ENCODE measurements around the gene ADORA3.
A peak's percentile ranks its signal among the peaks of the same experiment; 100 is the strongest.

Gene ADORA3

DNA sequence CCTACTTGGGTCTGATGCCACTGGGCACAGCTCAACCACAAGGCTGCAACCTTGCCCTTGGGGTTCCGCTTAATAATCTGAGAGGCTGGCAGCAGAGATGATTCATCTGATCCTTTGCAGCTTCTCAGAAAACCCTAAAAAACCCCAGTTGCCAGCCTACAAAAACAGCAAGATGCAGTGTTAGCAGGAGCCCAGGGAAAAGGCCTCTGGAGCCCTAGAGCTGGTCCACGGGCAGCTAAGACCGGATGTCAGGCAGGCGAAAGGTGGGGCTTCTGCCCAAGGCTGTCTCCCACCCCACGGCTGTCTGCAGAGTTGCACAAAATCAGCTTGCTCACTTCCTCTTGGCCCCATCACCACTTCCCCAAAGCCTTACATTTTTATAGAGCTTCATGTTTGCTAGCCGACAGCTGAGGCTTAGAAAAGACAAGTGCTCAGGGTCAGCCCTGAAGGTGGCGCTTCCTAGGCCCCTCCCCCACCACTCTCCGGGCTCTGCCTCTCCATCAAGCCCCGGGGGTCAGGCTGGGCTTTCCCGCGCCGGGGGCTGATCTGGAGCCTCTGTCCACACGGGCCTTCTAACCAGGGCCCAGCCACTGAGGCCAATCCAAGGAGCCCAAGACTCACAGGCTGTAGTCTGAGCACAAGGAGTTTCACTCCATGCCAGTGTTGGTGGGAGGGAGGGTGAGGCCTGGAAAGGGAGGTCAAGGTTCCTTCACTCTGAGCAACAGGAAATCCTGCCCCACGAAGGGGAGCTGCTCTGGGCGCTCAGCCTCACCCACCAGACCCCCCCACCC lies 4.2 kb upstream of the ADORA3 start:
- peak; percentile 42 for DNase-seq (ENCODE audit: low read depth)

DNA sequence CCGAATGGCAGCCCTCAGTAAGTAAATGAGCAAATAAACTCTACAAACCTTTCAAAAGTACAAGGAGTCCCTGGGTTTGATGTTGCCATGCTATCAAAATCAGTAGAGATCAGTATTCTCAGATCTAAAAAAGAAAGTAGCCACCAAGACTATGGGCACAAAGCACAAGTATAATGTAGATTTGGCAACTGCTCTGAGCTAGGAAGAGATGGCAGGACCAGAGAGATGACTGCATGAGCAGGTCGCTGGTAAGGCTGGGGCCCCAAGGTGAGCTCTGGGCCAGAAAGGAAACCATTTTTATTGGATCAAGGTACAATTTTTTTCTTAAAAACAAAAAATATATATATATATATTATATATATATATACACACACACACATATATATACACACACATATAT lies 3.1 kb upstream of the ADORA3 start:
- DNase-seq (ENCODE audit: low read depth), result no peak

DNA sequence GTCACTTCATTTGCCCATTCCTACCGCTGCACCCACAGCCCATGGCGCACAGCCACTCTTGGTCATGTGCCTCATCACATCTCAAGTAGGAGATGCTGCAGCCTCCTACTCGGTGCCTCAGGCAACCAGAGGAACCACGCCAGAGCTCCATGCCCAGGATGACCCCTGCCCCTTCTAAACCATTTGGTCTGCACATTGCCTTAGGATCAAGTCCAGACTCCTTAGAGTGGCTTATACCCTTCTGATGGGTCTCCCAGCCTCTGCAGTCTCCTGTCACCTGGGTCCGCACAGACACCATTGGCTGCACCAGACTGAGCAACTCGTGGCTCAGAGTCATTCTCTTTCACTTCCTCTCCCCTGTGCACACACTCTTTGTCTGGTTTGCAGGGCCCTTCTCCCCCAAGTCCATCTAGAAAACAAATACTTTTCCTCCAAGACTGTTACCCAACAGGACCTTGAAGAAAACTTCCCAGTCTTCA lies 2.2 kb upstream of the ADORA3 start:
- DNase-seq (ENCODE audit: low read depth), result no peak

DNA sequence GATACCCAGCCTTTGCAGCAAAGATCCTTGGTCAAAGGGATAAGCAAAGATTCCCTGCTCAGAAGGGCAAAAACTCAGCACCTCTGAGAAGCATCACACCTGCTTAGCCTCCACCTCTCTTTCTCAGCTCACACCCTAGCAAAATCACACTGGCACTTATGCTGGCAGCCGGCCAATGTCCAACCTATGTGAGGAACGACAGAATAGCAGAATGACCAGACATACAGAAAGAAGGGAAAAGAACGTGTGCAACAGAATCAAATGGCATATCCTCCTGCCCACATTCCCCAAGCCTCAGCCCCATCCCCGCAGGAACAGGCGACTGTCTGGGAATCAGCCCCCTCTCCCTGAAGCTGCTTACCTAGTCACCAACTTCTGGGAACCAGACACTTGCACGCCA lies 664 bp upstream of the ADORA3 start:
- no peak for DNase-seq (ENCODE audit: low read depth)

DNA sequence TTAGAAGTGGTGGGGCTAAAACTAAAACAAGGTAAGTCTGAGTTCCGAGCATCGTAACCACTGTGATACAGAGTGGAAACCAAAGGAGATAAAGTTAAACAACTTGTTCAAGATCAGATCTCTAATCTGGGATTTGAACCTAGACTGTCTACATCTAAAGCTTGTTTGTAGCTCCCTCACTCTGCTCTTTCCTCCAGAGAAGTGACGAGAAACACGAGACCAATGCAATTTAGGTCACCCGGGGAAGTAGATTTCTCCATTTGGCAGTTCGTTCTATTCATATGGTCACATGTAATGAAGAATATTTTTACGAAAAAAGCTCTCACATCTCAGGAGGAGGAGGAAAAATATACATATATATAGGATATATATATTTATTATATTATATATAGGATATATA lies 1.8 kb downstream of the ADORA3 start:
- no peak for DNase-seq (ENCODE audit: low read depth)

DNA sequence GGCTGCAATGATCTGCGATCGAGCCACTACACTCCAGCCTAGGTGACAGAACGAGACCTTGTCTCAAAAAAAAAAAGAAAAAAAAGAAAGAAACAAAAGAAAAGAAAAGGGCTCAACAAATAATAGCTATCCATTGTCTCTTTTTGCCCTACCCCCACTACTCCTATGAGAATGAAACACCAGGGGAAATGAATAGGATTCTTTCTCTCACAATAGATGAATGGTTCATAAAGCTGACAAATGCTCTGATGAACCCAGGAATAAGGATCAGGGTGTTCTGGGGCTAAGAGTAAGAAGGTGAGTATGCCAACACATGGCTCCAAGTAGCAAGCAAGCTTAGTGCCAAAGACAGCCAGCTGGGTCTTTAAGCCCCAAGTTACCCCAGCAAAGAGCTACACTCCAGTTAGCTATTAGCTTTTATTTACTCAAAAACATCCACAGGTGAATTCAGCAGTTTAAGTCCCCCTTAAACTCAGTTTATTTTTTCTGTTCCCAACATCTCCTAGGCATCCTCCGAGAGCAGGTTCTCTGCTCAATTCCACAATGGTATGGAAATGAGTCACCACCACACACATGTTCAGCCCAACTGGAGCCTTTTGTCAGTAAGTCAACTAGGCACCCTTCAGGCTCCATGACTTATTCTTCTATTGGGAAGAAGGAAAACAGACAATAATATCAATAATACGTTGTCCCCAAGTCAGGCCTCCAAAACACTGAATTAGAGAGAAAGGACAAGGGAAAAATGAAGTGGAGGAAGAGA lies 4.2 kb downstream of the ADORA3 start:
- DNase-seq (ENCODE audit: low read depth), result no peak

DNA sequence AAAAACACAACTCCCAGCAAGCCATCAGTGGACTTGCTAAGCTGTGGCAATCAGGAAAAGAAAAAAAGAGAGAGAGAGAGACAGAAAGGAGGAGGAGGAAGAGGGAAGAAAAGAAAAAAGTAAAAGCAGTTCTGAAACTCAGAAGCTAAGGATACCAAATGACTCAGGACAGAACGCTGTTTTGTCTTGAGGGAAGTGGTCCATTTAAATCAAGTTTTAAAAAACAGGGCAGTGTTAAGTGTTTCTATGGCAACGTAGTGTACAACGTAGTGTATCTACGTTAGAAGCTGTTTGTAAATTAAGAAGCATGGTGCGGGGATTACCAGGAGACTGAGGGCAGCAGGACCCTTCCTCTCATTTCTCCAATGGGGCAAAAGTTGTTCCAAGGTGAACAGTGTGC lies 5.8 kb downstream of the ADORA3 start:
- no peak for DNase-seq (ENCODE audit: low read depth)

DNA sequence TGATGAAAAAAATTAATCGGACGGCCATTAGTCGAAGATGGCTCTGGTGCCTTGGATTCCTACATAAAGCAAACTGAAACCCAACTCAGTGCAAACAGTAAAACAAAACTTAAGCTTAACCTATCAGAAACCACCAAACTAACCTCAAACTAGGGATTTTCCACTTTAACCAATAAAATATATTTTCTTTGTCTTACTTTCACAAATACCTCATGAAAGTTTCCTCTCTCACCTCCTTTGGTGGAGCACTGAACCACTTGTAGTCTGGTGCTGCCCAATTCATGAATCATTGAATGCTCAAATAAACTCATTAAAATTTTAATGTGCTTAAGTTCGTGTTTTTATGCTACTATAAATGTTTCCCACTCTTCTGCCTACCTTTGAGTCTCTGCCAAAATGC lies 7.0 kb downstream of the ADORA3 start:
- DNase-seq (ENCODE audit: low read depth), result no peak

DNA sequence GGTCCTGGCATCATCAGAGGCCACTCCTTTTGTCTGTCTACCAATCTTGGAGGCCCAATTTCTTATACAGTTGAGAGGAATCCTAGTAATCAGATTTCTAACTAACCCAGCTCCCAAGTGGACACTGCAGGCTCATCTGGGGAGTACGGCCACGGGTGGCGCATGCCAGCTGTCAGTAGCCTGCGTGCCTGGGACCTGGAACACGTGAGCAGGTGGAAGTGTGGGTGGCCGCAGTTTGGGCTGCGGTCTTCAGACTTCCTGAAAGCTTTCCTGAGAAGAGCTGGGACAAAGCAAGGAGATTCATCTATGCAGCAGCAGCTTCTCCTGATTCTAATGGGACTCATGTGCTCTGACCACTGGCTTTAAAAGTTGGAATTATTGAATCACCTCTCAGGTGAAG lies 12.4 kb downstream of the ADORA3 start:
- no peak for DNase-seq (ENCODE audit: low read depth)

DNA sequence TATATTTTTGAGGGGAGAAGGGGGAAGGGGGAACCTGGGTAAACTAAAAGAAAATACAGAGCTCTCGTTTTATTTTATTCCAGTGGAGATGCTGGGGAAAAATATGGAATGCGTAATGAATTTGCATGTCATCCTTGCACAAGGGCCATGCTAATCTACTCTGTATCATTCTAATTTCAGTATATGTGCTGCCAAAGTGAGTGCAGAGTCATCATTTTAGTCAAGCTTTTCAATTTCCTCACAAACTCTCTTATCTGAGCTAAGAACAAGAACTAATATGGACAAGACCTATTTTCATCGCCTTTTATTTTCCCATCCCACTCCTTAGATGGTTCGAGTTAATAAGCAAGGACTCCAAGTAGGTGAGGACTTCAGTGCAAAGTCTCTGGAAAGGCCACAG lies 13.2 kb downstream of the ADORA3 start:
- no peak for DNase-seq (ENCODE audit: low read depth)

DNA sequence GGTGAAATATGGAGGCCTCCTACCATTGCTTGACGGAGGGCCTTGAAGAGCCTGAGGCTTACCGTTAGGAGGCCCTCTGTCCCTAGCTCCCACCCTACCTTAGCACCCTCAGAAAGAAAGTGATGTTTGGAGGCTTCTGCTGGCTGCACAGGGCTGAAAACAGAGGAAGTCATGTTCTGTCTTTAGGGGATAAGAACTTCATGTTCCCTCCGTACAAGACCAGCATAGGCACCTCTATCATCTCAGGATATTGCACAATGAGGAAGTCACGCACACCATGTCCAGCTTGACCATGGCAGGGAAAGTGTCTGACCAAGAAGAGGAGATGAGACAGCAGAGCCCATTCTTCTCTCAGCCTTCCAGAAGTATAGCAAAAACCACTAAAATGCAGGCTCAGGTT lies 13.8 kb downstream of the ADORA3 start:
- DNase-seq (ENCODE audit: low read depth), result no peak

DNA sequence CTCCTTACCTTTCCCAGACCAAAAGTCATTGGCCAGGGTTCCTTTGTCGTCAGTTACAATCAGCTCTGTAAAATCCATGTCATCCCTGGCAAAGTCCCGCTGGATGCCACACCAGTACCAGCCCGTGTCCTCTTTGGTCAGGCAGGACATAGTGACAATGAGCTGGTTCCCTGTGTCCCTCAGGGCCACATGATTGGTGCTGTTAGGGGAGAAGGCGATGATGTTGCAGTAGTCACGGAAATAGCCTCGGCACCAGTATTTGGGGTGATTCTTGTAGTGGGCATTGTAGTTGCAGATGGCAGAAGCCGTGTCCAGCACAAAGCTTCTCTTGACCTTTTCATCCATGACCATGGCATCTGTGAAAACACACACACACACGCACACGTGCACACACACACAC lies 14.8 kb downstream of the ADORA3 start:
- DNase-seq (ENCODE audit: low read depth), result no peak

DNA sequence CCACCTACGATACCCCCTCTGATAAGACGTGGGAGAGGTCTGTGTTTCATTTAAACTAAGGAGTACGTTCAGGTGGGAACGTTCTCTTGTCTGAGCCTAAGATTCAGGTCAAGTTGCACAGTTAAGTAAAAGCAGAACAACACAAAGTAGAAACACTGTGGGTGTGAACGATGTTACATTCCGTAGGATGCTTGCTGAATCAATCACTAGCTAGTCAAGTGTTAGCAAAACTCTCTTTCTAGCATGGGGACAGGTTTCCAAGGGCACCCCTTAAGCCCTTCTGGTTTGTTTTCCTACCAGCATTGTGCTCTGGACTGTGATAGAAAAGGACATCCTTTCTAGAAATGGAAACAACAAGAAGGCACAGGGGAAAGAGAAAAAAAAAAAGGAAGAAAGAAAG lies 16.3 kb downstream of the ADORA3 start:
- no peak for DNase-seq (ENCODE audit: low read depth)

DNA sequence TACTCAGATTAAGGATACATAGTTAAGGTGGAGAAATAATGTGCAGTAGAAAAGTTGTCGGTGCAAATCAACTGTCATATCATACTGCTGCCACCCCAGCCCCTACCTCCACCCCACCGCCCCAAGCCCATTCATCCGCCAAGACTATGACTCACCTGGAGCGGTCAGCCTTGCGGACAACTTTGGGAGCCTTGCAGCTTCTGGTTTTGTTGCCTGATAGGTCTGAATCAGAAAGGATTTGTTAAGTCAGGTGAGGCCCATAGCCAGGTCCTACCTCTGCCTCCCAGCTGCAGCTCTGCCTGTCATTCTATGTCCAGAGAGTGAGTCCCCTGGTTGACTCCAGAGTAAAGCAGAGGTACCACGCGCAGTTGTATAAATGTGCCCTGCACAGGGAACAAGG lies 17.0 kb downstream of the ADORA3 start:
- no peak for DNase-seq (ENCODE audit: low read depth)

DNA sequence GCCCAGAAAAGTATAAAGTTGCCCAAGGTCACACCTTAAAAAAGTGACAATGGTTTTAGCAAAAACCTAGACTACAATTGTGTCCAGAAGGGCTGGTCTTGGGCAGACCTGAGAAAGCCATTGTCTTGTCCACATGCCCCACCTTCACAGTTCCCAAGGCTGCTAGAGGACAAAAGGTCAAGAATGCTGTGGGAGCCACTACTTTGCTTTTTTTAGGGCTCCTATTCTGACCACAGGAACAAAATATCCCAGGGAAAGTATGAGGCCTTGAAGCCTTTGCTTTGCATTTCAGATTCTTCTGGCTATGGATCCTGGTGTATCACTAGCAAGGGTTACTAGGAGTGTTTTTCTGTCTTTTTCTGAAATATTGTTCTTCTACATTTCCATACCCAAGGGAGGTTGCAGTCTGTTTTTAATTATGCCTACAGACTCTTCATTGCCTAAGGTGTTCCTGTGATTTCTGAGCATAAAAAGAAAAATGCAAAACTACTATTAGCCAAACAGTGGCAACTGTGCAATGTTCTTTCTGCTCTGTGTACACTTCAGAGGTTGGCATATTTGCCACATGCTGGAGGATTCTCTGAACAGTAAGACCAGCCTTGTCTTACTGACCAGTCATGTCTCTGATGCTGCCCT lies 18.9 kb downstream of the ADORA3 start:
- DNase-seq (ENCODE audit: low read depth), result no peak

DNA sequence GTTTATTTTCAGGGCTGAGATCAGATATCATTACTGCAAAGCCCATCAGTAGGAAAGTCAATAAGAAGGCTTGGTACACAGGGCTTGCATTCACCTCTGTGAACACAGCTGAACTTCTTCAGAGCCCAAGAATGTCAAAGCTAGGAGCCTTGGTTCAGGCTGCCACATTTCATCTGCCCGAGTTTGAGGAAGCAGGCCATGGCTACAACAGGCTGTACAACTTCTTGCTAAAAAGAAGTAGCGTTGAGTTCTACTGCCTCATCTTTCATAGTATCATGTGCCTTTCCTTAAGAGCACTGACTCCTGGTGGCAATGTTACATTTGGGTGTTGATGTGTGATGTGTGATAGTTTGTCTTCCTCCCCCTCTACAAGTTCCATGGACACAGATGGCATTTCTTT lies 19.6 kb downstream of the ADORA3 start:
- DNase-seq (ENCODE audit: low read depth), result no peak

DNA sequence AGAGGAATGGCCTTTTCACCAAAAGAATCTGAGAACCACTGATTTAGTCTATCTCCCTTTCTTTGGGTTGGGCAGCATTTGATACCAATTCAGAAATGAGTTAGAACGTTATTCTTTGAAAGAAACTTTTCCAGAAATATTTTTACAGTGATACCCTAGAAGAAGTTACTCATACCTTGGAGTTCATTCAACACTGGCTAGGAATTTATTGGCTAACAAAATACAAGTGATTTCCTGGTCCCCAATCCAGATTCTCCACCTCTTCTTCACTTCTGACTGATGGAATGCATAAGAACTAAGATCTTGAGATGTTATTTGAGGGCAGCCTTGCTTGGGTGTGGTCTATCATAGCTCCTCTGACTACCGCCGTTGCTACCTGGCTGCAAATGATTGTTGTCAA lies 20.3 kb downstream of the ADORA3 start:
- DNase-seq (ENCODE audit: low read depth), result no peak

DNA sequence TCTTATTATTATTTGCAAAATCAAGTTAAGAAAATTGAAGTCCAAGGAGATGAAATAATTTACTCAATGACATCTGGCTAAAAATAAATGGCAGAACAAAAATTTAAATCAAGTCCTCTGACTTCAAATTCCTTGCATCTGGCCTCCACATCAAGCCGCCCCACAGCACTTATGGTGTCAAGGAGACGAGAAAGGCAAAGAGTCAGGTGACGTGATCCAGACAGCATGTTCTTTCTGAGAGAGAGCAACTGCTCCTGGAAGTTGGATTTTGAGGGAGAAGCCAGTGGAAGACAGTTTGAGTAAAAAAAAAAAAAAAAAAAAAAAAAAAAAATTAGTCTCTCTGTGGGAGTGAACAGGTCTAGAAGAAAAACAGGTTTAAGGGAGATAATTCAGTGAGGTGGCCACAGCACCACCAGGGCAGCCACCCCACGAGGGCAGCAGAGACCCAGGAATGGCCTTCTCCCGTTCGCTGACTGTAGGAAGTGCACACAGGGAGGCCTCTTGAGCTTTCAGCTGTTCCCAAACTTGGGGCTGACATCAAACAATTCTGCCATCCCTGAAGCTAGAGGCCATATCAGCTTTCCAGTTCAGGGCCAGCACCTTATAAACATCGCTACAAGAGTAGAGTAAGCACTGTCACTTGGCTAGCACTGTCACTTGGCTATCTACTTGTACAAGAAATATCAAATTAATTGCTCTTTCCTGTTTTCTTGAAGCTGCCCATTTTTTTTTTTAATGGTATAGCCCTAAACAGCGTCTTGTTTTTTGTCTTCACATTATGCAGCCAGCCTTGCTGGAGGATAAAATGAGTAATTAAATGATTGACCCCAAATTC lies 21.8 kb downstream of the ADORA3 start:
- no peak for DNase-seq (ENCODE audit: low read depth)

DNA sequence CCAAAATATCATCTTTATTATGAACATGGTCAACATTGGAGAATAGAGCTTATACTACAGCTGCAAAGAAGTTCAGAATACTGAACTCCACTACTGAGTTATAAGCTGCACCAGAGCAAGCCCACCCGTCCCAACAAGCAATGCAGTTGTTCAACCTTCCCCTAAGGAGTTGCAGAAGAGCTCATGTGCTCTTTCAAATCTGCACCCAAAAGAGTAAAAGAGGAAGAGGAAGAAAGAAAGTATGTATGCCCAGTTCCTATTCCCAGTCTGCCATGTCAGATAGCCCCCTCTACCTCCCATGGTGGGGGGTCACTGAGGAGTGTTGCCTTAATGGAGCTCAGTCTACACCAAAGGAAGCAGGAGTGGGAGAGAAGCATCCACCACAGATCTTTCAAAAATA lies 22.8 kb downstream of the ADORA3 start:
- DNase-seq (ENCODE audit: low read depth), result no peak

DNA sequence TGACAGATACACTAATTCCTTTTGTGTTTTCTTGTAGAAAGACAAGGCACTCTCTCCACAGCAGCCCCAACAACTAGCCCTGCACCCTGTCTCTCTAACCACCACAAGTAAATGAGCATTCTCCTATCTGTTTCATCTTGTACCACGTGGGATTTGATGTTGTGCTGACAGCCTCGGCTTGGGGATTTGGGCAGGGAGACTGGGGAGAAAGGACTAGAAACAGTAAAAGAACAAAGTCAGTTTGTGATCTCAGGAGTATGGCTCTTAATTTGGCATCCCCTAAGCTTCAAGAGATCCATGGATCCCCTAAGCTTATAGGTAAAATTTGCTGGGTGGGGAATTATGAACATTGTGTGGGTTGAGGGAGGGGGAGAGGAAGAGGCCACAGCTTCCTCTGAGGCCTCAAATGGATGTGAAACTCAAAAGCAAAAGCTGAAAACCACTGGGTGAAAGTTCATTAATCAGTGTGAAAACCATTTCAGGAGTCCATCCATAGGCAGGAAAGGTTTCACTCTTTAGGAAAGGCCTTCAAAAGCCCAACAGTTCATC lies 26.6 kb downstream of the ADORA3 start:
- no peak for DNase-seq (ENCODE audit: low read depth)

DNA sequence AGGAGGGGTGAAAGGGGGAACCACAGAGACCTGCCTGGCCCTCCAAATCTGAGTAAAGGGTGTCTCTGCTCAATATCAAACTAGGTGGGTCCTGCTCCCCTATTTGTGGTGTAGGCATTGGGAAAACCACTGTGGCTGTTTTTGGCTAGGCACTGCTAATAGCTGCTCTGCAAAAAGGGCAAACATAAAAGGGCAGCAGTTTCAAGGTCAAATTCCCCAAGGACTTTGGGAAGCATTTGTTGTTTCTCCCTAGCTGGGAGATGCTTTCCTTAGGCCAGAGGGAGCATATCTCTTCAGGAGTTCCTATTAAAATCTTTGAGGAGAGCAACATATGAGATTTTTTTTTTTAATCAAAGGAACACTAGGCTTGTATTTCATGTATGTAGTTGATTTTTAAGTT lies 27.2 kb downstream of the ADORA3 start:
- DNase-seq (ENCODE audit: low read depth), result no peak

DNA sequence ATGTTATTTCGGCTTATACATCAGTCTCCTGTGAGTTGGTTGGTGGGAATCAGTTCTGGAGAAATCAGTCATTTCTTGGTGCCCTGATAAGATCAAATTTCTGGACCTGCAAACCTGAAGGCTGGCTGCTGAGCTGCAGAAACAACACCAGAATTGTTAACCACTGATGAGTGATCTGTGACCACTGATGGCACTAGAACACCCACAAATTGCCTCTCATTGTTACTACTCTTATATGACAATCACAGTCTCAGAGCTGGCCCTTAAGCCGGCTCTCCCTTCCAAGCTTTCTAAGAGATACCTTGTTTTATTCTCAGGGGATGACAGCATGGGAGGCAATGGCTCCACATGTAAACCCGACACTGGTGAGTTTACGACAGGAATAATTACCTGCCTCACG lies 27.7 kb downstream of the ADORA3 start:
- no peak for DNase-seq (ENCODE audit: low read depth)

Measured in stimulated activated CD8-positive, alpha-beta memory T cell treated with anti-CD3 and anti-CD28 coated beads, Interleukin-12 subunit alpha, Interleukin-12 subunit beta, amount 100 ng/mL, for 4 hours (primary cell).